HL-60 (cell line): Measurements from ENCODE around the gene TNIK.

Experiments used
- DNase-seq, 2 experiments: peaks; one replicate each; pipeline ENCODE4 v3.0.0-alpha.2; 2010 to 2020; ENCODE audit warnings: low read depth in 1 of 2, low spot score in 1 of 2
- H3K27ac ChIP-seq: fragments of 250-450 bp; sonication (Bioruptor Pico); replicated peaks from 2 replicates; pipeline ENCODE4 v1.5.1; 2020; ENCODE audit warnings: mild to moderate bottlenecking, moderate library complexity
- H3K27me3 ChIP-seq: fragments of 250-450 bp; sonication (Bioruptor Pico); 2 replicates; pipeline ENCODE4 v1.5.1; 2021; ENCODE audit warnings: mild to moderate bottlenecking, moderate library complexity; ENCODE audit not compliant: insufficient read depth, poor library complexity, severe bottlenecking
- H3K4me3 ChIP-seq: replicated peaks from 2 replicates; pipeline ENCODE4 v1.5.1; 2011; ENCODE audit warnings: mild to moderate bottlenecking, control low read depth, low read length; ENCODE audit not compliant: insufficient read depth
- GABPA ChIP-seq: IDR thresholded peaks from 2 replicates; pipeline ENCODE4 v1.6.1; 2012; ENCODE audit warnings: low read depth
- POLR2AphosphoS5 ChIP-seq: IDR thresholded peaks from 2 replicates; pipeline ENCODE4 v1.6.1; 2012; ENCODE audit warnings: low read depth
- SPI1 ChIP-seq: IDR thresholded peaks from 2 replicates; pipeline ENCODE4 v1.6.1; 2012; ENCODE audit warnings: low read depth, mild to moderate bottlenecking, borderline replicate concordance
- TF ChIP-seq, protein P1 (sequence below): IDR thresholded peaks from one replicate; pipeline ENCODE4 v1.5.1; 2011; ENCODE audit warnings: low read length, control low read depth, inconsistent platforms; ENCODE audit not compliant: insufficient read depth
- TF ChIP-seq, protein P2 (sequence below): IDR thresholded peaks from 2 replicates; pipeline ENCODE4 v1.6.1; 2012; ENCODE audit warnings: low read depth; ENCODE audit not compliant: insufficient replicate concordance

The TNIK gene

DNA sequence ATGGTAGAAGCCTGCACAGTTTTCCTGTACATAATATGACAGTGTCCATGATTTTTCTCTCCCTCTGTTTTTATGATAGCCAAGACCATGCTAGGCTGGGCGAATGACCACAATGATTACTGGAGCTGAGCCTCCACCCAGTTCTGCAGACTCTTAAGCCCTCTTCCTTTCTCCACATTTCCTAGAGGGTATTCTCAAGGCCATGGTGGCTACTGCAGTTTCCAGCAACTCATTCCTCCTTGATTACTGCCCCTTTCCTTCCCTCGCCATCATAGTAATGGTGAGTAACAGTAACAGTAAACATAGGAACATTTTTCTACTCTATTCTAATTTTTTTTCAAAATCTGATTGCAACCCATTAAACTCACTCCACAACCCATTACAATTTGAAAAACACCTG lies 20.2 kb downstream of the TNIK start:
- DNase-seq: no peak
- H3K27me3 ChIP-seq: no peaks in the 10 kb centered on the region
- H3K27ac ChIP-seq: no peak overlapping the region
- TF ChIP-seq GABPA (no peak), SPI1 (no peak), POLR2AphosphoS5 (no peak)
- TF ChIP-seq, protein P1, sequence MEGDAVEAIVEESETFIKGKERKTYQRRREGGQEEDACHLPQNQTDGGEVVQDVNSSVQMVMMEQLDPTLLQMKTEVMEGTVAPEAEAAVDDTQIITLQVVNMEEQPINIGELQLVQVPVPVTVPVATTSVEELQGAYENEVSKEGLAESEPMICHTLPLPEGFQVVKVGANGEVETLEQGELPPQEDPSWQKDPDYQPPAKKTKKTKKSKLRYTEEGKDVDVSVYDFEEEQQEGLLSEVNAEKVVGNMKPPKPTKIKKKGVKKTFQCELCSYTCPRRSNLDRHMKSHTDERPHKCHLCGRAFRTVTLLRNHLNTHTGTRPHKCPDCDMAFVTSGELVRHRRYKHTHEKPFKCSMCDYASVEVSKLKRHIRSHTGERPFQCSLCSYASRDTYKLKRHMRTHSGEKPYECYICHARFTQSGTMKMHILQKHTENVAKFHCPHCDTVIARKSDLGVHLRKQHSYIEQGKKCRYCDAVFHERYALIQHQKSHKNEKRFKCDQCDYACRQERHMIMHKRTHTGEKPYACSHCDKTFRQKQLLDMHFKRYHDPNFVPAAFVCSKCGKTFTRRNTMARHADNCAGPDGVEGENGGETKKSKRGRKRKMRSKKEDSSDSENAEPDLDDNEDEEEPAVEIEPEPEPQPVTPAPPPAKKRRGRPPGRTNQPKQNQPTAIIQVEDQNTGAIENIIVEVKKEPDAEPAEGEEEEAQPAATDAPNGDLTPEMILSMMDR: no peak
- TF ChIP-seq, protein P2, sequence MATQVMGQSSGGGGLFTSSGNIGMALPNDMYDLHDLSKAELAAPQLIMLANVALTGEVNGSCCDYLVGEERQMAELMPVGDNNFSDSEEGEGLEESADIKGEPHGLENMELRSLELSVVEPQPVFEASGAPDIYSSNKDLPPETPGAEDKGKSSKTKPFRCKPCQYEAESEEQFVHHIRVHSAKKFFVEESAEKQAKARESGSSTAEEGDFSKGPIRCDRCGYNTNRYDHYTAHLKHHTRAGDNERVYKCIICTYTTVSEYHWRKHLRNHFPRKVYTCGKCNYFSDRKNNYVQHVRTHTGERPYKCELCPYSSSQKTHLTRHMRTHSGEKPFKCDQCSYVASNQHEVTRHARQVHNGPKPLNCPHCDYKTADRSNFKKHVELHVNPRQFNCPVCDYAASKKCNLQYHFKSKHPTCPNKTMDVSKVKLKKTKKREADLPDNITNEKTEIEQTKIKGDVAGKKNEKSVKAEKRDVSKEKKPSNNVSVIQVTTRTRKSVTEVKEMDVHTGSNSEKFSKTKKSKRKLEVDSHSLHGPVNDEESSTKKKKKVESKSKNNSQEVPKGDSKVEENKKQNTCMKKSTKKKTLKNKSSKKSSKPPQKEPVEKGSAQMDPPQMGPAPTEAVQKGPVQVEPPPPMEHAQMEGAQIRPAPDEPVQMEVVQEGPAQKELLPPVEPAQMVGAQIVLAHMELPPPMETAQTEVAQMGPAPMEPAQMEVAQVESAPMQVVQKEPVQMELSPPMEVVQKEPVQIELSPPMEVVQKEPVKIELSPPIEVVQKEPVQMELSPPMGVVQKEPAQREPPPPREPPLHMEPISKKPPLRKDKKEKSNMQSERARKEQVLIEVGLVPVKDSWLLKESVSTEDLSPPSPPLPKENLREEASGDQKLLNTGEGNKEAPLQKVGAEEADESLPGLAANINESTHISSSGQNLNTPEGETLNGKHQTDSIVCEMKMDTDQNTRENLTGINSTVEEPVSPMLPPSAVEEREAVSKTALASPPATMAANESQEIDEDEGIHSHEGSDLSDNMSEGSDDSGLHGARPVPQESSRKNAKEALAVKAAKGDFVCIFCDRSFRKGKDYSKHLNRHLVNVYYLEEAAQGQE: no peak
- H3K4me3 ChIP-seq: no peak overlapping the region

DNA sequence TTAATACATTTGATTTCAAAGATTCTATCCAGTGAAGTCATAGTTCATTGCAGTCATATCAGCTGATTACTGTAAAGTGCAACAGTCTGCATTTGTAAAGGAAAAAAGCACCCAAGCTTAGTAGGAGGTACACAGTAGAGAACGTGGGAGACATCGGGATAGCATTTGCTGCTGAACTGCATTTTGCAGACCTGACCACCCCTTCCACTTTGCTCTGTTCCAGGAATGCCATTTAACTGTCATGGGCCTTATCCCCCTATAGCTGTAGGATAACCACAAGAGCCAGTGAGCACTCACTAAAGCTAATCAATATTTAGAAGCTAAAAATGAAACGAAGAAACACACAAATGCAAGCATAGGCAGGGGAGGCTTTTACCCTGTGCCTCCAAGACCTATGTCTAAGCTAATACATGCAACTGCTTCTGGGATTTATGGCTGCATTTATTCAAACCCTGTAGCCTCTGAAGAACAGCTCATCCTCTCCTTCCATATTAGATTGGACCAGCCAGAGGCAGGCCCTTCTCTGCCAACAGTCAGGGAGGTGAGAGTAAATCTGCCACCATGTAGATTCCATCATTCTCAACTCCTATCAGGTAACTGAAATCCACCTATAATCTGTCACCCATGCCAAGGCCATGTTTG lies 23.0 kb downstream of the TNIK start:
- no peak overlapping the region for H3K27ac ChIP-seq
- TF ChIP-seq SPI1 (no peak), GABPA (no peak), POLR2AphosphoS5 (no peak)
- TF ChIP-seq, protein P2: no peak
- TF ChIP-seq, protein P1: no peak
- H3K27me3 ChIP-seq: no peaks in the 10 kb centered on the region
- no peak for DNase-seq
- H3K4me3 ChIP-seq: no peak overlapping the region

DNA sequence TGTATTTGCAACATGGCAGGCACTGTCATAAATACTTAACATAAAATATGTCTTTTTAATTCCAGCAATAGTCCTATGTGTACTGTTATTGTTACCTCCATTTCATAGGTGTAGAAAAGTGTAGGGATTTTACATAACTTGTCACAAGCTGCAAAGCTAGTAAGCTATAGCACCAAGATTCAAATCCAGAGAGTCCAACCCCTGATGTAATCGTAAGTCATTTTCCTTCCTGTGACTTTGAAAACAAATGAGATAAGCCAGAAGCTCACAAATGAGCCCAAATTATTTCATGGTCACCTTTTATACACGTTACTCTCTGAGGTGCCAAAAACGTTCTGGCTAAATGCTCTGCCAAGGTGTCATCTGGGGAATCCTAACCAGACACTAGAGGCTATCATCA lies 23.8 kb downstream of the TNIK start:
- H3K27ac ChIP-seq: no peak overlapping the region
- DNase-seq: no peak
- TF ChIP-seq POLR2AphosphoS5: no peak
- TF ChIP-seq, protein P1: no peak
- no peak for TF ChIP-seq GABPA
- no peak for TF ChIP-seq SPI1
- no peak overlapping the region for H3K4me3 ChIP-seq
- H3K27me3 ChIP-seq: no peaks in the 10 kb centered on the region

DNA sequence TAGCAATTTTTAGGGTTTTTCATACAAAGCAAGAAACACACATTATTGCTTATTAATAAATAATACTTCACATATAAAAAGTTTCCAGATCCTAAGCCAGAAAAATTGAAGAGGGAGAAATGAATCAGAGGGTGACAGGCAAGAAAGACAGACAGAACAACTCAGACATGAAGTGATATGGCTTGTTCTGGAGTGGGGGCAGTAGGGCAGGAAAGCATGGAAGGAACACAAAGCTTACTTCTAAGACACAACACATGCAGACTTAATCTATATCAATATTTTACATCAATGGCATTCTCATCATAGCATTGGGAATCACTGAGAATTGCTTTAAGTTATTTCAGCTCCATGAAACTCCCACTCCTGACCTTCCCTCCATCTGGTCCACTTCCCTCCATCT lies 24.4 kb downstream of the TNIK start:
- no peak for TF ChIP-seq GABPA
- TF ChIP-seq SPI1: no peak
- TF ChIP-seq POLR2AphosphoS5: no peak
- TF ChIP-seq, protein P1: no peak
- TF ChIP-seq, protein P2: no peak
- Histone ChIP-seq H3K4me3 (no peak overlapping the region), H3K27ac (no peak overlapping the region), H3K27me3 (no peaks in the 10 kb centered on the region)
- DNase-seq: no peak
